K562 (cell line): Measurements from ENCODE around the gene IFNA21. TPM values are rescaled to one million over a fixed set of nuclear protein-coding genes. Genes with fewer than 3 reads are reported as not detected.
"Not testable (repeated sequence)": the region's sequence is repeated elsewhere in the genome, so short reads cannot be mapped to it uniquely, and the experiment has no call there.

Experiments
- ATAC-seq: fragments of 200-7000 bp; cut with Tn5 transposase; 3 replicates; pipeline ENCODE4 v1.9.1; 2020; ENCODE audit warnings: moderate library complexity
- BruUV-seq: library from RNA; stranded (reverse); fragments of 400-500 nt; replicated peaks from 2 replicates; lab custom pipeline; 2021; lab: Mats Ljungman, UMichigan
- CTCF ChIA-PET: fragments of 300-600 bp; formaldehyde crosslinking; extraction: SDS; loops from one replicate; lab custom pipeline; 2021; ENCODE audit warnings: low intra/inter-chr PET ratio; lab: Yijun Ruan, JAX
- POLR2A ChIA-PET: fragments of 300-600, 350-650 bp; sonication (Branson Sonifier 250); formaldehyde crosslinking; extraction: SDS; loops from one replicate; lab custom pipeline; 2021; ENCODE audit warnings: antibody characterized with exemption, inconsistent platforms; lab: Yijun Ruan, JAX
- DNase-seq, 4 experiments: peaks; one replicate each; pipeline versions ENCODE4 v3.0.0 to v3.0.0-alpha.2; 2011 to 2018; ENCODE audit warnings: low spot score in 3 of 4, mixed read lengths in 3 of 4; ENCODE audit errors: extremely low read depth in 1 of 4
- FAIRE-seq: peaks from 2 replicates; lab custom pipeline; 2011; peaks lifted over from hg19 to GRCh38; lab: Jason Lieb, UNC
- H2AFZ ChIP-seq: 2 replicates; pipeline ENCODE4 v1.6.0; 2011; ENCODE audit warnings: low read depth, low read length, control low read depth, inconsistent platforms
- H3K27ac ChIP-seq: fragments of 200-600 bp; 3 replicates; pipeline ENCODE4 v1.8.0; 2011; ENCODE audit warnings: low read depth, mild to moderate bottlenecking, control low read depth, inconsistent platforms, low read length, moderate library complexity, mixed read lengths; ENCODE audit errors: extremely low read depth
- H3K27me3 ChIP-seq, 2 experiments: fragments of 300-600 bp in 1 of 2; 2 replicates in 1 of 2; 3 replicates in 1 of 2; pipeline versions ENCODE4 v1.6.0 to v1.8.0; 2011; ENCODE audit warnings: inconsistent platforms in 2 of 2, low read length in 2 of 2, mild to moderate bottlenecking in 1 of 2, mixed read lengths in 1 of 2, moderate library complexity in 1 of 2; ENCODE audit not compliant: control insufficient read depth in 2 of 2, insufficient read depth in 2 of 2
- H3K36me3 ChIP-seq: fragments of 300-600 bp; 3 replicates; pipeline ENCODE4 v1.8.0; 2011; ENCODE audit warnings: mild to moderate bottlenecking, low read length, inconsistent platforms; ENCODE audit not compliant: control insufficient read depth, insufficient read depth
- H3K4me1 ChIP-seq, 2 experiments: fragments of 200-600 bp in 1 of 2; replicated peaks in 1 of 2; 2 replicates in 1 of 2; 3 replicates in 1 of 2; pipeline versions ENCODE4 v1.5.1 to v1.8.0; 2011; ENCODE audit warnings: inconsistent platforms in 2 of 2, low read length in 2 of 2, mild to moderate bottlenecking in 1 of 2, mixed read lengths in 1 of 2, moderate library complexity in 1 of 2; ENCODE audit not compliant: control insufficient read depth in 2 of 2, insufficient read depth in 2 of 2
- H3K4me2 ChIP-seq: 2 replicates; pipeline ENCODE4 v1.6.1; 2011; ENCODE audit warnings: low read length, control low read depth, inconsistent platforms, mixed read lengths; ENCODE audit not compliant: insufficient read depth
- H3K4me3 ChIP-seq: fragments of 200-600 bp; sonication (generic), shearing (Covaris generic); 2 replicates; pipeline ENCODE4 v1.5.1; 2016; ENCODE audit warnings: control low read depth, inconsistent platforms
- H3K79me2 ChIP-seq: fragments of 200-600 bp; 3 replicates; pipeline ENCODE4 v1.8.0; 2011; ENCODE audit warnings: low read length, inconsistent platforms; ENCODE audit not compliant: control insufficient read depth, insufficient read depth
- H3K9ac ChIP-seq, 2 experiments: 2 replicates each; pipeline versions ENCODE4 v1.6.0 to v1.6.1; 2011; ENCODE audit warnings: low read depth in 2 of 2, low read length in 2 of 2, control low read depth in 1 of 2, inconsistent platforms in 1 of 2, mild to moderate bottlenecking in 1 of 2, mixed read lengths in 1 of 2; ENCODE audit not compliant: insufficient read depth in 1 of 2
- H3K9me1 ChIP-seq: one replicate; pipeline ENCODE4 v1.6.0; 2011; ENCODE audit warnings: inconsistent platforms, mild to moderate bottlenecking, low read length, moderate library complexity; ENCODE audit not compliant: control insufficient read depth, insufficient read depth
- H3K9me3 ChIP-seq: replicated peaks from 2 replicates; pipeline ENCODE4 v1.5.1; 2011; ENCODE audit warnings: low read depth, low read length, inconsistent platforms; ENCODE audit not compliant: control insufficient read depth, insufficient read depth
- H4K20me1 ChIP-seq: replicated peaks from 2 replicates; pipeline ENCODE4 v1.6.1; 2011; ENCODE audit warnings: low read length, inconsistent platforms, mixed read lengths; ENCODE audit not compliant: control insufficient read depth, insufficient read depth
- TSHZ1 ChIP-seq: fragments of 250-450 bp; sonication (Bioruptor Pico); IDR thresholded peaks from 2 replicates; pipeline ENCODE4 v1.4.0; 2020; ENCODE audit warnings: mild to moderate bottlenecking, moderate library complexity
- WHSC1 ChIP-seq: IDR thresholded peaks from one replicate; pipeline ENCODE4 v1.6.1; 2012; ENCODE audit warnings: low read length, control low read depth, inconsistent platforms
- ZZZ3 ChIP-seq: fragments of 450-650 bp; IDR thresholded peaks from 2 replicates; pipeline ENCODE4 v1.6.1; 2016; ENCODE audit warnings: antibody characterized with exemption, mild to moderate bottlenecking, moderate library complexity
- WGBS: fragments of 100-300 bp; shearing (Covaris generic); methylation state at CpG from one replicate; pipeline ENCODE4 v1.1.6; 2016; ENCODE audit warnings: low coverage, mixed read lengths; ENCODE audit not compliant: insufficient coverage; ENCODE audit errors: missing lambda C conversion rate; 5-methylcytosine and 5-hydroxymethylcytosine counted together
- in situ Hi-C: fragments of 300-500 bp; cut with MboI; formaldehyde crosslinking; loops from 4 replicates; pipeline ENCODE4 v1.15.0; 2018; ENCODE audit warnings: inconsistent platforms, mixed read lengths
- intact Hi-C: fragments of 100-400 bp; cut with micrococcal nuclease; formaldehyde crosslinking; loops from 2 replicates; pipeline ENCODE4 v1.14.2; 2022
- polyA plus RNA-seq, 8 experiments: library from polyadenylated mRNA; depleted of rRNA in 4 of 8; stranded (reverse) in 5 of 8; unstranded in 3 of 8; fragments of >200 nt; fragmentation: Nextera tagmentation in 2 of 8; fragmentation: Illumina TruSeq in 1 of 8; extraction: Ambion mirVana in 2 of 8; extraction: Trizol in 1 of 8; gene quantifications; 2 replicates each; pipeline versions ENCODE4 v1.2.1 to v1.2.3, GENCODE V29; 2011 to 2014; ENCODE audit warnings: inconsistent platforms in 1 of 8, missing spikeins in 1 of 8
- total RNA-seq, 7 experiments: library from RNA; depleted of rRNA in 6 of 7; stranded (reverse); fragments of >200 nt in 6 of 7; fragmentation: Illumina TruSeq in 2 of 7; extraction: Trizol in 2 of 7; gene quantifications; 2 replicates each; pipeline versions ENCODE4 v1.2.1 to v1.2.3, GENCODE V29; 2011 to 2021; ENCODE audit warnings: low replicate concordance in 1 of 7

The IFNA21 gene
- total and polyA plus RNA-seq, 9 of the 15 experiments (the other 6 are each of a cell fraction or from before 2014, with no cell fraction given) = not detected

GRCh38 chr9:21210311-21210710 is 43.9 kb upstream of the IFNA21 start (continued):
- TF ChIP-seq TSHZ1 (CRISPR knock-in tag) = no peak
- TF ChIP-seq WHSC1 = no peak
- TF ChIP-seq ZZZ3 = no peak

GRCh38 chr9:21207043-21207442 is 40.6 kb upstream of the IFNA21 start, which contains the start of gene IFNA10:
IFNA10 (minus strand) TSS chr9:21207143; CDS start chr9:21207097, 46 bp downstream.
- H3K9ac ChIP-seq, DNase-seq, H3K4me3 ChIP-seq, H3K36me3 ChIP-seq, H3K27me3 ChIP-seq, H3K27ac ChIP-seq, H3K9me1 ChIP-seq, CTCF ChIA-PET, H3K9me3 ChIP-seq, H3K79me2 ChIP-seq, intact Hi-C loops, POLR2A ChIA-PET, H4K20me1 ChIP-seq, H2AFZ ChIP-seq, BruUV-seq, FAIRE-seq, ATAC-seq, H3K4me2 ChIP-seq, H3K4me1 ChIP-seq, in situ Hi-C loops: not testable (repeated sequence)
- no CpG with 5 or more reads among the region's 3 CpGs for WGBS
